Testis (tissue), 3 donors: ENCODE data around the gene DNAH17. TPM values are rescaled to one million over a fixed set of nuclear protein-coding genes. Genes with fewer than 3 reads are reported as not detected.

Experiments
- DNase-seq: peaks from one replicate; pipeline ENCODE4 v3.0.0-alpha.2; 2019
- H3K27ac ChIP-seq, 2 donors: fragments of 200-600 bp; sonication (generic); one replicate each; pipeline ENCODE4 v1.5.1; 2019
- H3K27me3 ChIP-seq: fragments of 200-600 bp; sonication (generic); one replicate; pipeline ENCODE4 v1.5.1; 2019
- H3K36me3 ChIP-seq: fragments of 200-600 bp; sonication (generic); one replicate; pipeline ENCODE4 v1.5.1; 2017; ENCODE audit warnings: low read depth; ENCODE audit errors: missing control alignments
- H3K4me1 ChIP-seq: fragments of 200-600 bp; sonication (generic); one replicate; pipeline ENCODE4 v1.5.1; 2019
- H3K4me3 ChIP-seq, 2 donors: fragments of 200-600 bp; sonication (generic); one replicate each; pipeline ENCODE4 v1.5.1; 2017 to 2019
- H3K9me3 ChIP-seq: fragments of 200-600 bp; sonication (generic); one replicate; pipeline ENCODE4 v1.5.1; 2017
- POLR2A ChIP-seq: fragments of 450-650 bp; IDR thresholded peaks from one replicate; pipeline ENCODE4 v1.6.1; 2017; ENCODE audit warnings: antibody characterized with exemption, mild to moderate bottlenecking, moderate library complexity
- WGBS, 2 donors: methylation state at CpG; one replicate each; pipeline ENCODE4 v1.1.5; 2018; 5-methylcytosine and 5-hydroxymethylcytosine counted together
- intact Hi-C: fragments of 100-400 bp; cut with DNase I; formaldehyde crosslinking; loops from one replicate; pipeline ENCODE4 v1.15.1; 2023; ENCODE audit warnings: low total_unique reads
- polyA plus RNA-seq: library from polyadenylated mRNA; stranded (reverse); fragments of 350-450 nt; fragmentation: Illumina TruSeq; extraction: RNeasy Lipid Tissue Mini Kit (QIAGEN cat#74804); gene quantifications from one replicate; pipeline ENCODE4 v1.2.3, GENCODE V29; 2014; ENCODE audit warnings: low read depth, low replicate concordance; ENCODE audit not compliant: insufficient read depth
- total RNA-seq, 2 donors: library from RNA; depleted of rRNA; stranded (reverse); fragments of >200 nt; gene quantifications; one replicate each; pipeline ENCODE4 v1.2.3, GENCODE V29; 2016
- TF ChIP-seq, protein P1 (sequence below), 3 experiments: fragments of 450-650 bp in 2 of 3; fragments of 200-600 bp in 1 of 3; sonication (generic) in 1 of 3; IDR thresholded peaks; one replicate each; pipeline ENCODE4 v1.5.1; 2016 to 2019; ENCODE audit warnings: antibody characterized with exemption in 3 of 3, mild to moderate bottlenecking in 2 of 3, moderate library complexity in 1 of 3

Gene DNAH17
- total and polyA plus RNA-seq, 3 donors from 2014 or later: 38.5 to 93.1 (median 57.6) TPM

DNA sequence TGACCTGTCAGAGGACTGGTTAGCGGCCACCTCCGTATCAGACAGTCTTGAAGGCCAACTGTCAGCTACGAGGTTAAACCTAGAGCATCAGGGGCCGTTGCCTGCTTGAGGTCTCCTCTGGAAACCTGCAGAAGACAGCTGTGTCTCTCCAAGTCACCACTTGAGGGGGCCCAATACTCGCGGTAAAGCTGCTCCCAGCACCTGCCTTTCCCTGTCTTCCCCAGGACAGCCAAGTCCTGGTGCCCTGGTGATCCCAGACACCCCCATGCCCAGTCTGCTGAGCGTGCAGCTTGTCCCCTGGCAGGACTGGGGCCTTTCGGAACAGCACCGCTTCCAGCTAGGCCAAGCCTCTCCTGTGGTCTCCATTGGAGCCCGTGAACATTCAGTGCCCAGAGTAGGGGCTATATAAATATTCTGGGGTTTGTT, 80.1 kb downstream of the DNAH17 start:
- intact Hi-C loops: loop anchor here (10.0 kb wide), 1 partner anchor 208 kb away; no protein-coding TSS in a partner anchor

DNA sequence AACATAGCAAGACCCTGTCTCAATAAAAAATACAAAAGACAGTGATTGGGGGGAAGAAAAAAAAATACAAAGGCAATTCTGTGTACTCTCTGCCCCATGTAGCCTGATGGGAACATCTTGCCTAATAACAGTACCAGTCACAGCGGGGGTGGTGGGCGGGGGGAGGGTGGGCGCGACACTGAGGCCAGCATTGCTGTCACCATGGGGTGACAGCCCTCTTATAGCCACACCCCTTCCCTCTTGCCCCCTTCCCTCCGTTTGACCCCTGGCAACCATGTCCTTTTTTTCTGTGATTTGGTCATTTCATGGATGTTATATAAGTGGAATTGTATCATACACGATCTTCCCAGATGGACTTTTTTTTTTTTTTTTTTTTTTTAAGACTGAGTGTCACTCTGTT, 80.9 kb downstream of the DNAH17 start:
- intact Hi-C loops: loop anchor here (10.0 kb wide), 1 partner anchor 208 kb away; no protein-coding TSS in a partner anchor
- 75 to 84% methylated on average over 6 of the region's 6 CpGs for WGBS, 2 donors
- H3K36me3 ChIP-seq: no peaks in the 10 kb centered on the region

More for the DNA sequence above, 80.1 kb downstream of the DNAH17 start:
- peak; percentile 82 for DNase-seq
- H3K9me3 ChIP-seq: no peaks in the 10 kb centered on the region
- H3K36me3 ChIP-seq: no peaks in the 10 kb centered on the region
- no peaks in the 10 kb centered on the region for H3K4me1 ChIP-seq
- 24 to 49% methylated on average over 9 to 10 of the region's 10 CpGs for WGBS, 2 donors
- H3K4me3 ChIP-seq: no peak overlapping the region
- TF ChIP-seq POLR2A: no peak
- TF ChIP-seq, protein P1, sequence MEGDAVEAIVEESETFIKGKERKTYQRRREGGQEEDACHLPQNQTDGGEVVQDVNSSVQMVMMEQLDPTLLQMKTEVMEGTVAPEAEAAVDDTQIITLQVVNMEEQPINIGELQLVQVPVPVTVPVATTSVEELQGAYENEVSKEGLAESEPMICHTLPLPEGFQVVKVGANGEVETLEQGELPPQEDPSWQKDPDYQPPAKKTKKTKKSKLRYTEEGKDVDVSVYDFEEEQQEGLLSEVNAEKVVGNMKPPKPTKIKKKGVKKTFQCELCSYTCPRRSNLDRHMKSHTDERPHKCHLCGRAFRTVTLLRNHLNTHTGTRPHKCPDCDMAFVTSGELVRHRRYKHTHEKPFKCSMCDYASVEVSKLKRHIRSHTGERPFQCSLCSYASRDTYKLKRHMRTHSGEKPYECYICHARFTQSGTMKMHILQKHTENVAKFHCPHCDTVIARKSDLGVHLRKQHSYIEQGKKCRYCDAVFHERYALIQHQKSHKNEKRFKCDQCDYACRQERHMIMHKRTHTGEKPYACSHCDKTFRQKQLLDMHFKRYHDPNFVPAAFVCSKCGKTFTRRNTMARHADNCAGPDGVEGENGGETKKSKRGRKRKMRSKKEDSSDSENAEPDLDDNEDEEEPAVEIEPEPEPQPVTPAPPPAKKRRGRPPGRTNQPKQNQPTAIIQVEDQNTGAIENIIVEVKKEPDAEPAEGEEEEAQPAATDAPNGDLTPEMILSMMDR (IDR thresholded peaks at IDR 0.05): peak in 2 of 3 experiments; percentile 47 to 71
- H3K27me3 ChIP-seq: no peaks in the 10 kb centered on the region
- H3K27ac ChIP-seq: no peak overlapping the region

DNA sequence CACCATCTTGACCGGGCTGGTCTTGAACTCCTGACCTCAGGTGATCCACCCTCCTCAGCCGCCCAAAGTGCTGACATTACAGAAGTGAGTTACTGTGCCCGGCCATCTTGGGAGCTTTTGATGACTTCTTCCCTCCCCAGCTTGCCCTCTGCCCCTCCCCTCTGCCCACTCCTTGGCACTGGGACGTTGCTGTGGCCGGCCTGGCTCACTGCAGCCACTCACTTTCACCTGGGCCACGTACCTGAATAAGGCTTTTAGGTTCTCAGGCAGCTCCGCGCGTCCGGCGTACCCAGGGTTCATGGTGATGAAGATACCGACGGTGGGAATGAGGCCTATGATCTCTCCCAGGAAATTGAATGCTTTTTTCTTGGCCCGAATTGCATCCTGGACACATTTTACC, 81.6 kb downstream of the DNAH17 start:
- 82 to 87% methylated on average over 13 to 14 of the region's 14 CpGs for WGBS, 2 donors
- no peaks in the 10 kb centered on the region for H3K36me3 ChIP-seq
- no peak for DNase-seq
- TF ChIP-seq, protein P1 (IDR thresholded peaks at IDR 0.05): no peak
- no peak for TF ChIP-seq POLR2A
- H3K4me1 ChIP-seq: no peaks in the 10 kb centered on the region
- intact Hi-C loops: loop anchor here (10.0 kb wide), 1 partner anchor 209 kb away; no protein-coding TSS in a partner anchor
- no peaks in the 10 kb centered on the region for H3K9me3 ChIP-seq
- no peak overlapping the region for H3K27ac ChIP-seq
- no peak overlapping the region for H3K4me3 ChIP-seq
- no peaks in the 10 kb centered on the region for H3K27me3 ChIP-seq

More for the DNA sequence above, 80.9 kb downstream of the DNAH17 start:
- Histone ChIP-seq H3K4me3 (no peak overlapping the region), H3K4me1 (no peaks in the 10 kb centered on the region), H3K27me3 (no peaks in the 10 kb centered on the region), H3K27ac (no peak overlapping the region), H3K9me3 (no peaks in the 10 kb centered on the region)
- no peak for TF ChIP-seq POLR2A
- TF ChIP-seq, protein P1 (IDR thresholded peaks at IDR 0.05): no peak
- DNase-seq: no peak

DNA sequence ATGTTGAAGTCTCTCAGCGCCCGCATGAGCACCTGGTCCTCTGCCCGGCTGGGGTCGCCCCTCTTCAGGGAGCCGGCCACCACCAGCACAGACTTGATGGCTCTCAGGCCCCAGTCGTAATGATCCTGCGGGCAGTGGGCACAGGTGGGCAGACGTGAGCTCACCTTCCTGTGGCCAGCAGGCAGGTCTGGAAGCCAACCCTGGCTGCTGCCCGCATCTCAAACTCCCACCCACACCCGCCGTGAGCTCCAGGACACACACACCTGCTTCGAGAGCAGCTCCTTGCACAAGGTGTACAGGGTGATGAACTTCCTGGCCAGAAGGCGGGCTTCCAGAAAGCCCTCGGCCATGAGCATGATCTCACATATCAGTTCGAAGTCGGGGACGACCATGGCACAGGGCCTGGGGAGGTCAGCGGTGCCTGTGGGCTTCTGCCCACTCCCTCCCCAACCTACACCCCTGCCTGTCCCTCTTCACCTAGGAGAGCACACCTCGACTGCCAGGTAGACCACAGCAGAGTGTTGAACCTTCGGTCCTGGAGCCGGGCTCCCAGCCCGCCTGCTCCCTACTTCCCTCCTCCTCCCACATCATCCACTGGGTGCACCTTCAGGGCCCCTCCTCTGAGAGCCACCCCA, 82.4 kb downstream of the DNAH17 start:
- DNase-seq: no peak
- 93% methylated on average over 5 to 17 of the region's 22 CpGs for WGBS, 2 donors
- Histone ChIP-seq H3K4me3 (no peak overlapping the region), H3K4me1 (no peaks in the 10 kb centered on the region), H3K27ac (no peak overlapping the region), H3K36me3 (no peaks in the 10 kb centered on the region), H3K27me3 (no peaks in the 10 kb centered on the region), H3K9me3 (no peaks in the 10 kb centered on the region)
- TF ChIP-seq, protein P1 (IDR thresholded peaks at IDR 0.05): no peak
- TF ChIP-seq POLR2A: no peak
- intact Hi-C loops: loop anchor here (10.0 kb wide), 1 partner anchor 210 kb away; no protein-coding TSS in a partner anchor
